Endothelial cell of umbilical vein (primary cell): ENCODE data around the gene MAP4K2. TPM values are rescaled to one million over a fixed set of nuclear protein-coding genes. Genes with fewer than 3 reads are reported as not detected.

Experiments used
- BruUV-seq: library from RNA; stranded (reverse); fragments of 400-500 nt; replicated peaks from 2 replicates; lab custom pipeline; 2021; lab: Mats Ljungman, UMichigan
- CTCF ChIA-PET: fragments of 300-600, 350-600 bp; sonication (Branson Sonifier 250); formaldehyde crosslinking; loops from one replicate; lab custom pipeline; 2021; ENCODE audit warnings: antibody characterized with exemption, inconsistent platforms; lab: Charles Lee
- POLR2A ChIA-PET: fragments of 300-600, 350-600 bp; sonication (Branson Sonifier 250); formaldehyde crosslinking; loops from one replicate; lab custom pipeline; 2021; ENCODE audit warnings: antibody characterized with exemption, inconsistent platforms; lab: Charles Lee
- DNase-seq: peaks from one replicate; pipeline ENCODE4 v3.0.0-alpha.2; 2011; ENCODE audit warnings: low read depth, low spot score
- FAIRE-seq: peaks from 2 replicates; lab custom pipeline; 2011; peaks lifted over from hg19 to GRCh38; lab: Jason Lieb, UNC
- H2AFZ ChIP-seq: 2 replicates; pipeline ENCODE4 v1.6.0; 2012; ENCODE audit warnings: low read depth, low read length, control low read depth, inconsistent platforms
- H3K27ac ChIP-seq: 2 replicates; pipeline ENCODE4 v1.5.1; 2011; ENCODE audit warnings: low read depth, mild to moderate bottlenecking, control low read depth, low read length, moderate library complexity; ENCODE audit not compliant: insufficient read depth
- H3K27me3 ChIP-seq, 2 experiments: 2 replicates each; pipeline versions ENCODE4 v1.6.0 to v1.6.1; 2011; ENCODE audit warnings: low read length in 2 of 2, mixed read lengths in 1 of 2; ENCODE audit not compliant: control insufficient read depth in 2 of 2, insufficient read depth in 2 of 2
- H3K36me3 ChIP-seq, 2 experiments: 2 replicates in 1 of 2; 3 replicates in 1 of 2; pipeline ENCODE4 v1.5.1; 2011; ENCODE audit warnings: low read length in 2 of 2, mild to moderate bottlenecking in 1 of 2, moderate library complexity in 1 of 2; ENCODE audit not compliant: control insufficient read depth in 2 of 2, insufficient read depth in 2 of 2; ENCODE audit errors: extremely low read depth in 1 of 2
- H3K4me1 ChIP-seq: 3 replicates; pipeline ENCODE4 v1.5.1; 2011; ENCODE audit warnings: mild to moderate bottlenecking, low read length; ENCODE audit not compliant: control insufficient read depth, insufficient read depth; ENCODE audit errors: extremely low read depth
- H3K4me2 ChIP-seq: 2 replicates; pipeline ENCODE4 v1.6.1; 2011; ENCODE audit warnings: low read length, control low read depth, mixed read lengths; ENCODE audit not compliant: insufficient read depth
- H3K4me3 ChIP-seq, 3 experiments: fragments of 200-600 bp in 1 of 3; sonication (generic), shearing (Covaris generic) in 1 of 3; replicated peaks in 1 of 3; 2 replicates each; pipeline ENCODE4 v1.5.1; 2011 to 2016; ENCODE audit warnings: control low read depth in 3 of 3, low read length in 3 of 3, mild to moderate bottlenecking in 2 of 3, inconsistent platforms in 1 of 3, low read depth in 1 of 3, moderate library complexity in 1 of 3; ENCODE audit not compliant: insufficient read depth in 1 of 3
- H3K79me2 ChIP-seq: 2 replicates; pipeline ENCODE4 v1.6.0; 2012; ENCODE audit warnings: low read length, inconsistent platforms; ENCODE audit not compliant: control insufficient read depth, insufficient read depth
- H3K9ac ChIP-seq: replicated peaks from 2 replicates; pipeline ENCODE3; 2011; ENCODE audit warnings: low read length, control low read depth; ENCODE audit not compliant: insufficient read depth; ENCODE audit errors: extremely low read depth
- H3K9me1 ChIP-seq: replicated peaks from 3 replicates; pipeline ENCODE4 v1.6.0; 2011; ENCODE audit warnings: mild to moderate bottlenecking, low read length; ENCODE audit not compliant: control insufficient read depth, insufficient read depth; ENCODE audit errors: extremely low read depth
- H3K9me3 ChIP-seq: replicated peaks from 2 replicates; pipeline ENCODE4 v1.5.1; 2012; ENCODE audit warnings: low read length, inconsistent platforms; ENCODE audit not compliant: control insufficient read depth, insufficient read depth
- H4K20me1 ChIP-seq: replicated peaks from 2 replicates; pipeline ENCODE3; 2011; ENCODE audit warnings: mild to moderate bottlenecking, low read length; ENCODE audit not compliant: control insufficient read depth, insufficient read depth; ENCODE audit errors: extremely low read depth
- EZH2 ChIP-seq: IDR thresholded peaks from 2 replicates; pipeline ENCODE4 v1.6.1; 2012; ENCODE audit warnings: borderline replicate concordance, low read depth, mild to moderate bottlenecking, moderate library complexity, low read length, inconsistent platforms; ENCODE audit not compliant: severe bottlenecking
- FOS ChIP-seq: IDR thresholded peaks from 2 replicates; pipeline ENCODE4 v1.6.1; 2011; ENCODE audit warnings: mild to moderate bottlenecking, low read length, moderate library complexity, borderline replicate concordance; ENCODE audit not compliant: insufficient read depth
- GATA2 ChIP-seq: IDR thresholded peaks from 2 replicates; pipeline ENCODE4 v1.7.0; 2011; ENCODE audit warnings: low read depth, mild to moderate bottlenecking, moderate library complexity, mixed read lengths, low read length; ENCODE audit not compliant: insufficient read length, insufficient read depth
- JUN ChIP-seq: IDR thresholded peaks from 2 replicates; pipeline ENCODE4 v1.6.1; 2011; ENCODE audit warnings: borderline replicate concordance, low read depth; ENCODE audit not compliant: insufficient read length, insufficient read depth
- MYC ChIP-seq: IDR thresholded peaks from one replicate; pipeline ENCODE4 v1.6.1; 2011; ENCODE audit warnings: mild to moderate bottlenecking, low read depth, low read length
- POLR2A ChIP-seq: IDR thresholded peaks from 2 replicates; pipeline ENCODE4 v1.6.1; 2012; ENCODE audit warnings: low read depth, mild to moderate bottlenecking, control low read depth, low read length
- POLR2AphosphoS5 ChIP-seq: IDR thresholded peaks from 2 replicates; pipeline ENCODE4 v1.6.1; 2012; ENCODE audit warnings: low read depth, mild to moderate bottlenecking, control low read depth, low read length, moderate library complexity; ENCODE audit not compliant: insufficient read depth
- dilution Hi-C: fragments of 300-500 bp; cut with MboI; formaldehyde crosslinking; loops from one replicate; pipeline ENCODE4 v1.15.0; 2019; ENCODE audit warnings: low sequenced_read_pairs; ENCODE audit not compliant: extremely low pct_ligation_motif_present
- intact Hi-C: fragments of 100-400 bp; cut with micrococcal nuclease; formaldehyde crosslinking; loops from one replicate; pipeline ENCODE4 v1.10.0; 2022
- polyA plus RNA-seq, 4 experiments: library from polyadenylated mRNA; depleted of rRNA in 3 of 4; stranded (reverse) in 3 of 4; unstranded in 1 of 4; fragments of >200 nt; gene quantifications; 2 replicates each; pipeline versions ENCODE4 v1.2.1 to v1.2.3, GENCODE V29; 2011 to 2012; ENCODE audit warnings: missing spikeins in 1 of 4
- total RNA-seq: library from RNA; stranded (reverse); gene quantifications from 2 replicates; pipeline ENCODE4 v1.2.3, GENCODE V29; 2021
- TF ChIP-seq, protein P1 (sequence below): IDR thresholded peaks from 2 replicates; pipeline ENCODE4 v1.6.1; 2011; ENCODE audit not compliant: insufficient read depth, insufficient read length
- TF ChIP-seq, protein P2 (sequence below), 2 donors: IDR thresholded peaks; 1 replicate in 1 of 2; 2 replicates in 1 of 2; pipeline ENCODE4 v1.5.1; 2011; ENCODE audit warnings: low read length in 2 of 2, mild to moderate bottlenecking in 2 of 2, moderate library complexity in 2 of 2, control low read depth in 1 of 2, inconsistent platforms in 1 of 2, low read depth in 1 of 2; ENCODE audit not compliant: insufficient read depth in 1 of 2; ENCODE audit errors: extremely low read depth in 1 of 2

The MAP4K2 gene
- total and polyA plus RNA-seq, 2 donors (not counting 3 experiments of a cell fraction or from before 2014, with no cell fraction given), result 43.3 to 44.0 TPM

DNA sequence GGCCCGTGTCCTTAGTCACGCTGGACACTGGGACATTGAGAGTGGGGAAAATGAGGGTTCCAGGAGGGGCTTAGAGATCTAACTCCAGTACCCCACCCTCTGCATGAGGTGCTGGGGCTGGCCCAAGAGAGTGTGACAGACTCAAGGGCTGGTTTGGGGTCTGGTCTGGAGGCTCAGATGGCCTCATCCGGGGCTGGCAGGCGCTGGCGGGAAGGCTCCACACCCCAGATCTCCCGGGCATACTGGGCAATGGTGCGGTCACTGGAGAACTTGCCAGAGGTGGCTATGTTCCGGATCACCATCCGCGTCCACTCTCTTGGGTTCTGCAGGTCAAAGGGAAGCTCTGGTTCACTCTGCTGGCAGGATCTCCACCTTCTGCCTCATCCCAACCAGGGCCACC, 56.5 kb downstream of the MAP4K2 start:
- CTCF ChIA-PET, result no interaction called here
- intact Hi-C loops, result no loop called here
- TF ChIP-seq EZH2, result no peak
- no peak for TF ChIP-seq POLR2AphosphoS5
- TF ChIP-seq, protein P1, sequence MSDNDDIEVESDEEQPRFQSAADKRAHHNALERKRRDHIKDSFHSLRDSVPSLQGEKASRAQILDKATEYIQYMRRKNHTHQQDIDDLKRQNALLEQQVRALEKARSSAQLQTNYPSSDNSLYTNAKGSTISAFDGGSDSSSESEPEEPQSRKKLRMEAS, result no peak
- no peak for TF ChIP-seq FOS
- TF ChIP-seq GATA2, result no peak
- TF ChIP-seq POLR2A, result no peak
- TF ChIP-seq, protein P2, sequence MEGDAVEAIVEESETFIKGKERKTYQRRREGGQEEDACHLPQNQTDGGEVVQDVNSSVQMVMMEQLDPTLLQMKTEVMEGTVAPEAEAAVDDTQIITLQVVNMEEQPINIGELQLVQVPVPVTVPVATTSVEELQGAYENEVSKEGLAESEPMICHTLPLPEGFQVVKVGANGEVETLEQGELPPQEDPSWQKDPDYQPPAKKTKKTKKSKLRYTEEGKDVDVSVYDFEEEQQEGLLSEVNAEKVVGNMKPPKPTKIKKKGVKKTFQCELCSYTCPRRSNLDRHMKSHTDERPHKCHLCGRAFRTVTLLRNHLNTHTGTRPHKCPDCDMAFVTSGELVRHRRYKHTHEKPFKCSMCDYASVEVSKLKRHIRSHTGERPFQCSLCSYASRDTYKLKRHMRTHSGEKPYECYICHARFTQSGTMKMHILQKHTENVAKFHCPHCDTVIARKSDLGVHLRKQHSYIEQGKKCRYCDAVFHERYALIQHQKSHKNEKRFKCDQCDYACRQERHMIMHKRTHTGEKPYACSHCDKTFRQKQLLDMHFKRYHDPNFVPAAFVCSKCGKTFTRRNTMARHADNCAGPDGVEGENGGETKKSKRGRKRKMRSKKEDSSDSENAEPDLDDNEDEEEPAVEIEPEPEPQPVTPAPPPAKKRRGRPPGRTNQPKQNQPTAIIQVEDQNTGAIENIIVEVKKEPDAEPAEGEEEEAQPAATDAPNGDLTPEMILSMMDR (IDR thresholded peaks at IDR 0.05; ENCODE audit: extremely low read depth in 1 of 2, insufficient read depth in 1 of 2, low read depth in 1 of 2, low read length in 2 of 2), result no peak
- TF ChIP-seq JUN, result no peak
- no peak for TF ChIP-seq MYC
- no peaks in the 10 kb centered on the region for H3K9me1 ChIP-seq
- peaks cover 13% of the 10 kb centered on the region for H3K4me1 ChIP-seq
- no peak for DNase-seq
- H3K36me3 ChIP-seq, result no peaks in the 10 kb centered on the region
- no peak overlapping the region for H3K4me3 ChIP-seq
- FAIRE-seq, result no peak
- POLR2A ChIA-PET, result no interaction called here
- no peaks in the 10 kb centered on the region for H3K79me2 ChIP-seq
- BruUV-seq, result no TSS peak
- dilution Hi-C loops, result no loop called here
- peaks cover 24 to 32% of the 10 kb centered on the region in 2 experiments for H3K27me3 ChIP-seq
- no peak overlapping the region for H3K4me2 ChIP-seq
- H3K27ac ChIP-seq, result no peak overlapping the region
- no peaks in the 10 kb centered on the region for H4K20me1 ChIP-seq
- no peaks in the 10 kb centered on the region for H3K9me3 ChIP-seq
- H3K9ac ChIP-seq, result no peak overlapping the region
- no peak overlapping the region for H2AFZ ChIP-seq
